ENCODE measurements around the gene AS3MT. TPM values are rescaled to one million over a fixed set of nuclear protein-coding genes. Genes with fewer than 3 reads are reported as not detected.
A peak's percentile ranks its signal among the peaks of the same experiment; 100 is the strongest.
"Not testable (repeated sequence)": the region's sequence is repeated elsewhere in the genome, so short reads cannot be mapped to it uniquely, and the experiment has no call there.

The AS3MT gene, protein sequence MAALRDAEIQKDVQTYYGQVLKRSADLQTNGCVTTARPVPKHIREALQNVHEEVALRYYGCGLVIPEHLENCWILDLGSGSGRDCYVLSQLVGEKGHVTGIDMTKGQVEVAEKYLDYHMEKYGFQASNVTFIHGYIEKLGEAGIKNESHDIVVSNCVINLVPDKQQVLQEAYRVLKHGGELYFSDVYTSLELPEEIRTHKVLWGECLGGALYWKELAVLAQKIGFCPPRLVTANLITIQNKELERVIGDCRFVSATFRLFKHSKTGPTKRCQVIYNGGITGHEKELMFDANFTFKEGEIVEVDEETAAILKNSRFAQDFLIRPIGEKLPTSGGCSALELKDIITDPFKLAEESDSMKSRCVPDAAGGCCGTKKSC
- under 1 TPM; 0.48 to 0.60 TPM for total RNA-seq

DNA sequence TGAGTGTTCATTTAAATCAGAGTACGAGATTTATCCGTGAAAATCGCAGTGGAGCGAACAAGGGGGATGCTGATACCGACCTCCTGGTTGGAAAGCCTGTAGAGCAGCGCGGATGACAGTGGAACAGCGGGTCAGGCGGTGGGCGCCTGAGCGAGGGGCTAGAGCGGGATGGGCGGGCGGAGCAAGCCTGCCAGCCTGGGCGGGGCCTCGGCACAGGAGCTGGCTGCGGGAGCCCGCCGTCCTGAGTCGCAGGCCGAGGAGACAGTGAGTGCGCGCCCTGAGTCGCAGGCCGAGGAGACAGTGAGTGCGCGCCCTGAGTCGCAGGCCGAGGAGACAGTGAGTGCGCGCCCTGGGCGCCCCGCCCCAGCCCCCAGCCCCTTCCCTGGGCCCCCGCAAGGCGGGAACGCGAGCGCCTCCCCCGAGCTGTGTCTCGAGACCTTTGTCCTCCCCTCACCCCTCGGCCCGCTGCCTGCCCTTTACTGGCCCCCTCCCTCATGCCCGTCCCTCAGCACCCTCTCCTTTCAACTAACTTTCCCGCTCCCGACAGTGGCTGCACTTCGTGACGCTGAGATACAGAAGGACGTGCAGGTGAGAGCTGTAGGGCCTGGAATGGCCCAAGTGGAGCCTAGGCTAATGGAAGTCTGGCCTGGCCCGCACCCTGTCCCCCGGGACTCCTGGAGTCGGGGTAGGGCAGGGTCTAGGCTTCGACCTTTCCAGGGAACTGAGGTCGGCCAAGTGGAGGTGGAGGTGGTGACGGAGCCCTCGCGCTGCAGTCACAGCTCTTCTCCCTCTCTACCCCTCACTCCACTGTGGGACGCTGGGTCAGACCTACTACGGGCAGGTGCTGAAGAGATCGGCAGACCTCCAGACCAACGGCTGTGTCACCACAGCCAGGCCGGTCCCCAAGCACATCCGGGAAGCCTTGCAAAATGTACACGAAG, at the start of gene AS3MT:
TSS of gene AS3MT (plus strand) at position 213 of the 941 bp plus-strand sequence. CDS start at position 336, 123 bp downstream.
- POLR2A ChIA-PET = no interaction called here
- Mint-ChIP-seq H3K36me3 (ENCODE audit: low read depth) (no peaks in the 10 kb centered on the region), H3K4me3 (peak within 1 kb of the TSS; percentile 63), H3K4me1 (peaks cover 16% of the 10 kb centered on the region), H3K9me3 (no peaks in the 10 kb centered on the region), H3K27ac (peak within 1 kb of the TSS; percentile 67), H3K27me3 (peaks cover 12% of the 10 kb centered on the region)
- CTCF ChIA-PET = interaction anchor here (0.8 to 1.2 kb wide), 4 partner anchors 9 to 139 kb away, joined by 3 to 4 read pairs (median 3); no protein-coding TSS in a partner anchor
- peak; percentile 17 for DNase-seq

DNA sequence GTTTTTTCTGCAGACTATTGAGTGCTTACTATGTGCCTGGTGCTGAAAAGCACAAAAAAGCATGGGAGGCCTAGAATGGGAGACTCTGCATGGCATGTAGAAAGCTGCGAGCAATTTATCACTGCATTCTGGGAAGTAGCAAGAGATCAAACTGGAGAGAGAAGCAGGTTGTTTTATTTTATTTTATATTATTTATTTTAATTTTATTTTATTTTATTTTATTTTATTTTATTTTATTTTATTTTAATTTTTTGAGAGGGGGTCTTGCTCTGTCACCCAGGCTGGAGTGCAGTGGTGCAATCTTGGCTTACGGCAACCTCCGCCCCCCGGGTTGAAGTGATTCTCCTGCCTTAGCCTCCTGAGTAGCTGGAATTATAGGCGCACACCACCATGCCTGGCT, 49.3 kb upstream of the AS3MT start:
- H3K27ac Mint-ChIP-seq; DNase-seq; H3K4me3 Mint-ChIP-seq; H3K27me3 Mint-ChIP-seq; H3K36me3 Mint-ChIP-seq (ENCODE audit: low read depth); H3K4me1 Mint-ChIP-seq; POLR2A ChIA-PET; H3K9me3 Mint-ChIP-seq: not testable (repeated sequence)
- CTCF ChIA-PET = interaction anchor here (1.5 kb wide), 1 partner anchor 78 kb away, joined by 3 read pairs; no protein-coding TSS in a partner anchor

DNA sequence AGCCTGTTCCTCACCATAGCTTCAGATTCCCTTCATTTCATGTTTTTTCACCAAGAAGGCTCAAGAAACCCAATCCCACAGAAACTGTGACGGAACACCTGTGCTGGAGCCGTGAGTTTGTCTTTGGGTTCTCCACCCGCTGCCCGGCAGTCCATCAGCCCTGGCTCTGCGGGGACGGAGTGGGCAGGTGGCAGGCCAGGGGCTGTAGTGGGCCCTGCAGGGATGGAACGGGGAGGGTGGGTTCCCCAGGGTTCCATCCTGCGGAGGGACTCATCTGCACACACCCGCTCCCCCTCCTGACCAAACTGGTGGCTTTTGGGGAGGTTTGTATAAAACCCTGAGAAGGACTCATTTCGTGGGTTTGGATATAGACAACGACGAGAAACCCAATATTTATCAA, 47.0 kb upstream of the AS3MT start:
- ChIA-PET CTCF (no interaction called here), POLR2A (no interaction called here)
- H3K4me3 Mint-ChIP-seq = no peak overlapping the region
- H3K27me3 Mint-ChIP-seq = no peaks in the 10 kb centered on the region
- DNase-seq = no peak
- H3K36me3 Mint-ChIP-seq (ENCODE audit: low read depth) = no peaks in the 10 kb centered on the region
- no peak overlapping the region for H3K27ac Mint-ChIP-seq
- H3K9me3 Mint-ChIP-seq = no peaks in the 10 kb centered on the region
- H3K4me1 Mint-ChIP-seq = no peaks in the 10 kb centered on the region

DNA sequence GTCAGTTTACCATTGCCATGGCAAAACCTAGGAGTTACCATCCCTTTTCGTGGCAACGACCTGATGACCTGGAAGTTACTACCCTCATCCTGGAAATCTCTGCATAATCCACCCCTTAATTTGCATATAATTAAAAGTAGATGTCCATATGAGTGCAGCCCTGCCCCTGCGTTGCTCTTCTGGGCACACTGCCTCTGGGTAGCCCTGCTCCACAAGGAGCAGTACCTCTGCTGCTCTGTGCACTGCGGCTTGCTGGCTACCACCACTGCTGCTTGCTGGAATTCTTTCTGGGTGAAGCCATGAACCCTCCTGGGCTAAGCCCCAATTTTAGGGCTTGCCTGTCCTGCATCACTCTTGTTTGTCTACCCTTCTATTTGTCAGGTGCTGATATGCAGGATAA, 44.6 kb upstream of the AS3MT start:
- H3K4me3 Mint-ChIP-seq = no peak overlapping the region
- H3K36me3 Mint-ChIP-seq (ENCODE audit: low read depth) = no peaks in the 10 kb centered on the region
- H3K9me3 Mint-ChIP-seq = no peaks in the 10 kb centered on the region
- no peaks in the 10 kb centered on the region for H3K4me1 Mint-ChIP-seq
- H3K27ac Mint-ChIP-seq = no peak overlapping the region
- ChIA-PET CTCF (no interaction called here), POLR2A (no interaction called here)
- no peaks in the 10 kb centered on the region for H3K27me3 Mint-ChIP-seq
- no peak for DNase-seq

DNA sequence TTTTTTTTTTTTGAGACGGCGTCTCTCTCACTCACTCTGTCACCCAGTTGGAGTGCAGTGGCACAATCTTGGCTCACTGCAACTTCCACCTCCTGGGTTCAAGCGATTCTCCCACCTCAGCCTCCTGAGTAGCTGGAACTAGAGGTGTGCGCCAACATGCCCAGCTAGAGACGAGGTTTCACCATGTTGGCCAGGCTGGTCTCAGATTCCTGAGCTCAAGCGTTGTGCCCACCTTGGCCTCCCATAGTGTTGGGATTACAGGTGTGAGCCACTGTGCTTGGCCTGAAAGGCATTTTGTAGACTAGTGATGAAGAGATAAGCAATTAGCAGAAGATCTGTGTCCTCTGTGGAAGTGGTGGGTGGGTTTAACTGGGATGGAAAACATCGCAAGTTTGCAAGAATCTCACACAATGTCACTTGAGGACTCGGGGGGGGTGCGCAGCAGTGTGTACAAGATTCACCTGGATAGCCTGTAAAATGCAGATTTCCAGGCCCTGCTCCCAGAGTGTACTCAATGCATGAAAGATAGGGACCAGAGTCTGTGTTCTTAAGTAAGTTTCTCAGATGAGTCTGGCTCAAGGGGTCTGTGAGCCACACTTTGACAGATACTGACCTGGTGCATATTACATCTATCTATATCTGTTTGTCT, 43.0 kb upstream of the AS3MT start:
- no peaks in the 10 kb centered on the region for H3K4me1 Mint-ChIP-seq
- H3K36me3 Mint-ChIP-seq (ENCODE audit: low read depth) = no peaks in the 10 kb centered on the region
- POLR2A ChIA-PET = no interaction called here
- no peak overlapping the region for H3K4me3 Mint-ChIP-seq
- H3K27me3 Mint-ChIP-seq = no peaks in the 10 kb centered on the region
- H3K27ac Mint-ChIP-seq = no peak overlapping the region
- no peaks in the 10 kb centered on the region for H3K9me3 Mint-ChIP-seq
- CTCF ChIA-PET = interaction anchor here (0.6 to 0.9 kb wide), 5 partner anchors 17 to 860 kb away, joined by 3 to 5 read pairs (median 3); no protein-coding TSS in a partner anchor
- no peak for DNase-seq

DNA sequence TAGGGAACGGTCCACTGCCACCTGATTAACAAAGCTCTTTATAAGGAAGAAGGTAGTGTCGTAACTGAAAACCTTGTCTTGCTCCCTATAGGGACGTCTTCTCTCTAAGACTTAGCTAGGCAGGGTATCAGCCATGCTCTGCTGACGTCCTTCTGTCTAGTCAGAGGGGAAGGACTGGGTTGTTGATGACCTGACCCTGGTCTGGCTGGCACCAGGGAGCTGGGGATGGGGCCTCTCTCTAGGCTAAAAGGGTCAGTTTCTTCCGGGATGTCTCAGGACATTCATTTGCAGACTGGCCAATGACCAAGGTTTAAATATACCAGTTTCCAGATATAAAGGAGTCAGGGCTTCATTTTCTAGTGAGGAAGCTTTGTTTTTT, 41.7 kb upstream of the AS3MT start:
- H3K27me3 Mint-ChIP-seq = no peaks in the 10 kb centered on the region
- ChIA-PET POLR2A (no interaction called here), CTCF (interaction anchor here (0.6 to 0.8 kb wide), 3 partner anchors 52 to 358 kb away, joined by 3 to 4 read pairs (median 3); no protein-coding TSS in a partner anchor)
- H3K4me3 Mint-ChIP-seq = no peak overlapping the region
- no peaks in the 10 kb centered on the region for H3K9me3 Mint-ChIP-seq
- no peaks in the 10 kb centered on the region for H3K4me1 Mint-ChIP-seq
- H3K36me3 Mint-ChIP-seq (ENCODE audit: low read depth) = no peaks in the 10 kb centered on the region
- H3K27ac Mint-ChIP-seq = no peak overlapping the region
- DNase-seq = no peak

DNA sequence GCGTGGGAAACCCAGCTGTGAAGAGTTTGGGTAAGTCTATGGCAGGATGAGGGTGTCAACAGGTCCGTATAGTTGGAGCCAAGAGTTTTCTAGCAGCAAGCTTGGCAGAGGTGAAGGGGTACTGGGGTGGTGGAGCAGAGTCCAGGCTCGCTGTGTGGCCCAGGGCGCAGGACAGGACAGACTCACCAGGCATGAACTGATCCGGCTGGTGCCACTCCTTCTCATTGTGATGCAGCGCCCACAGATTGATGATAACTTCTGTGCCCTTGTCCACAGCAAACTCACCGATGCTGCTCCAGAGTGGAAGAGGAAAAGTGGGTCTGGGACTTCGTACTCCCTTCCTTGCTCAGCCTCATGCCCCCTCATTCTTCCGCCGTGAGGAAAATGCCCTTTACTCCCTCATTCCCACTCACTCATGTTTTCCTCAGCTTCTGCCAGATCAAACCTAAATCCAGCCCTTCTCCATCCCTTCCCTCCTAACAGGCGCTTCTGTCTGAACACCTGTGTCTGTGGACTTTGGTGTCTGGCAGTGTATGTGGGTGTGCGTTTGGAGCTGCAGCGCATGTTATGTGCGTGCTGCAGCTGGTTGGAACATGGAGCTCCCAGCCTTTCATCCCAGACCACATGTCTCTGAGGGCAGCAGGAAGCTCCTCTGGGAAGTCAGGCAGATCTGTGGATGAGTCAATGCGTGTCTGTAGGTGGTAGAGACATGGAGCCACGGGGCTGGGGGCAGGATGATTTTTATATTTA, 37.8 kb upstream of the AS3MT start:
- no peaks in the 10 kb centered on the region for H3K36me3 Mint-ChIP-seq (ENCODE audit: low read depth)
- no peaks in the 10 kb centered on the region for H3K4me1 Mint-ChIP-seq
- no peak overlapping the region for H3K4me3 Mint-ChIP-seq
- CTCF ChIA-PET = no interaction called here
- H3K27ac Mint-ChIP-seq = no peak overlapping the region
- DNase-seq = no peak
- POLR2A ChIA-PET = no interaction called here
- no peaks in the 10 kb centered on the region for H3K27me3 Mint-ChIP-seq
- no peaks in the 10 kb centered on the region for H3K9me3 Mint-ChIP-seq

DNA sequence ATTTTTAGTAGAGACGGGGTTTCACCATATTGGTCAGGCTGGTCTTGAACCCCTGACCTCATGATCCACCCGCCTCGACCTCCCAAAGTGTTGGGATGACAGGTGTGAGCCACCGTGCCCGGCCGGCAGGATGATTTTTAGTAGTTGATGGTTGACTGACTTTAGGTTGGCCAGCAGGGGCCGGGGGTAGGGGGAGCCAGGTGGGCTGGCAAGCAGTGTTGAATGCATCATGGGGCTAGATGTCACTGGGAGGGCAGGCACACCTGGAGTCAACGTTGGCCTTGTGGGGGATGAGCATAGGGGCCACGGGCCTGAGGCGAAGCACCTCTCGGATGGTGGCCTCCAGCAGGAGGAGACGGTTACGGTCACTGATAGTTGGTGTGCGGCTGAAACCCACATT, 37.0 kb upstream of the AS3MT start:
- ChIA-PET CTCF (no interaction called here), POLR2A (no interaction called here)
- Mint-ChIP-seq H3K4me1 (no peaks in the 10 kb centered on the region), H3K27ac (no peak overlapping the region), H3K4me3 (no peak overlapping the region), H3K36me3 (ENCODE audit: low read depth) (no peaks in the 10 kb centered on the region), H3K27me3 (no peaks in the 10 kb centered on the region), H3K9me3 (no peaks in the 10 kb centered on the region)
- no peak for DNase-seq

DNA sequence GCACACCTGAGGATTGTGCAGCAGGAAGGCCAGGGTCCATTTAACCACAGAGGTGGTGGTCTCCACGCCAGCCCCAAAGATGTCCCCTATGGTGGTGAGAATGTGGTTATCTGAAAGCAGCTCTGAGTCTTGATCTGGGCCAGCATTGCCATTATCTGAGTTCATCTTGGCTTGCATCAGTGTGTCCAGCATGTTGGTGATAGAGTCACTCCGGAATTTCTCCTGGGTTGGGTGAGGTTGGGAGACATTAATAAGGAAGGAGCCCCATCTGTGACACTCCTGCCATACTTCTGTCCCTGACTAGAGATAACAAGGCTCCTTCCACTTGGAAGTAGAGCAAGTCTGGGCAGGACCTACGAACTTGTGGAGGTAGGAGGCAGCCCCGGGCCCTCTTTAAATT, 36.3 kb upstream of the AS3MT start:
- H3K36me3 Mint-ChIP-seq (ENCODE audit: low read depth) = no peaks in the 10 kb centered on the region
- H3K4me1 Mint-ChIP-seq = no peaks in the 10 kb centered on the region
- H3K27me3 Mint-ChIP-seq = no peaks in the 10 kb centered on the region
- no peak overlapping the region for H3K4me3 Mint-ChIP-seq
- H3K9me3 Mint-ChIP-seq = no peaks in the 10 kb centered on the region
- no peak overlapping the region for H3K27ac Mint-ChIP-seq
- ChIA-PET CTCF (no interaction called here), POLR2A (no interaction called here)
- DNase-seq = no peak

DNA sequence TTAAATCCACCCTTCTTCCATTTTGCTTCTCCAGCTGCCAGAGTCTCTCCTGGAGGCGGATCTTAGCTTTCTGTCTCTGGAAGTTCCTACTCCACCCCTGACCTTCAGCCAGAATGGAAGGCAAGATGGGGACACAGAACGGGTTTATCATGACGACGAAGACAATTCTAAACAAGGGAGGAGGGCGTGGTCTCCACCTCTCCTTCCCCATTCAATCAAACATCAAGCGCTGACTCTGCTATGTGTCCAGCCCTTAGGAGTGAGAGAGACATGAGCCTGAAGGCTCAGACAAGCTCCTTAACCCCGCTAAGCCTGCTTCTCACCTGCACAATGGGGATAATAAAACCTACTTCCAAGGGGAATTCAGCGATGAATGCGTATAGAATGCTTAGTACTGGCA, 35.1 kb upstream of the AS3MT start:
- H3K27me3 Mint-ChIP-seq = no peaks in the 10 kb centered on the region
- no peaks in the 10 kb centered on the region for H3K4me1 Mint-ChIP-seq
- no peak overlapping the region for H3K27ac Mint-ChIP-seq
- DNase-seq = no peak
- CTCF ChIA-PET = no interaction called here
- H3K4me3 Mint-ChIP-seq = no peak overlapping the region
- no peaks in the 10 kb centered on the region for H3K9me3 Mint-ChIP-seq
- no peaks in the 10 kb centered on the region for H3K36me3 Mint-ChIP-seq (ENCODE audit: low read depth)
- POLR2A ChIA-PET = no interaction called here

DNA sequence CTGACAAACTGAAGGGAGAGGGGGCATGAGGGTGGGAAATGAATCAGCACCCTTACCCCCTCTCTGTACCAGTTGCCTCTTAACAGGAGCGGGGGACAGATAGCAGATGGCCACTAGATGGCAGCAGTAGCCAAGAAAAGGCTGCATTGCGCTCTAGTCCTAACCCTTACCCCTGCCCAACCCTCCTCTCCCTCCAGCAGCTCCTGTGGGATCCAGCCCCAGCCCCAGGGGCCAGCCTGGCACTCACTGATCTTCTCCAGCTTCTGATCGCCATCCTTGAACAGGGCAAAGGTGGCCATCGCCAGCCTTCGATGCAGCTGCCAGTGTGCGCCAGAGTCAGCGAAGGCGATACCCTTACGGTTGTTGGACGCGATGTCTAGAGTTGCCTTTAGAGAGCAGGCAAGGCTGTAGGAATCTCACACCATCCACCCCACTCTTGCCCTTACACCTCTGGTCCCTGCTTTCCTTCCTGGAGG, 34.2 kb upstream of the AS3MT start:
- Mint-ChIP-seq H3K4me3 (no peak overlapping the region), H3K9me3 (no peaks in the 10 kb centered on the region), H3K36me3 (ENCODE audit: low read depth) (no peaks in the 10 kb centered on the region), H3K27me3 (peaks cover 1% of the 10 kb centered on the region), H3K27ac (no peak overlapping the region), H3K4me1 (no peaks in the 10 kb centered on the region)
- ChIA-PET CTCF (interaction anchor here (0.6 to 1.5 kb wide), 6 partner anchors 22 to 583 kb away, joined by 3 to 5 read pairs (median 4); no protein-coding TSS in a partner anchor), POLR2A (no interaction called here)
- DNase-seq = peak; percentile 81

DNA sequence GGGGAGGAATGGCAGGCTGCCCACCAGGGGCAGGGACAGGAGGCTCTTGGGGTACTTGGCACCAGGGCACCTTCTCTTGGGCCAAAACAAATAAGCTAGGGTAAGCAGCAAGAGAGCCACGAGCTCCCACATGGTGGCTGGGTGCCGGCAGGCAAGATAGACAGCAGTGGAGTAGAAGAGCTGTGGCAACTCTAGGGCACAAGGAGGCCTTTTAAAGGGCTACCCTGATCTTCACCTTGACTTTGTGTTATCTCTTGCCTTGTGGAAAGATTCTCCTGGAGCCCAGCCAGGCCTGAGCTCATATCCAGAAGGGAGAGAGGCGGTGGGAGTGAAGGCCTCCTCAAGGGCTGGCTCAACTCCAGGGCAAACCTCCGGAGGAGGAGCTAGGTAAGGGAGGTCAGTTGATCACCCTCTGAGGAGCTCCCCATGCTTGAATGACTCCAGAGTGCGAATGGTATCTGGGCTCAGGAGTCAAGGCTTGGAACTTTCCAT, 32.0 kb upstream of the AS3MT start, which contains the start of gene CYP17A1:
TSS of gene CYP17A1 (minus strand) at position 184 of the 492 bp plus-strand sequence. CDS start at position 132, 52 bp downstream.
- H3K4me3 Mint-ChIP-seq = no peak within 1 kb of the TSS
- H3K36me3 Mint-ChIP-seq (ENCODE audit: low read depth) = no peaks in the 10 kb centered on the region
- no peak for DNase-seq
- H3K4me1 Mint-ChIP-seq = no peaks in the 10 kb centered on the region
- no peak within 1 kb of the TSS for H3K27ac Mint-ChIP-seq
- no peaks in the 10 kb centered on the region for H3K9me3 Mint-ChIP-seq
- CTCF ChIA-PET = interaction anchor here (0.7 to 1.9 kb wide), 3 partner anchors 25 to 80 kb away, joined by 3 to 6 read pairs (median 3); partner anchors contain the start of gene CNNM2
- POLR2A ChIA-PET = no interaction called here
- H3K27me3 Mint-ChIP-seq = peaks cover 5% of the 10 kb centered on the region
